Peyer's patch (tissue), 4 donors: ENCODE measurements around the gene CELF2. TPM values are rescaled to one million over a fixed set of nuclear protein-coding genes. Genes with fewer than 3 reads are reported as not detected.

Experiments
- DNase-seq, 3 donors: peaks; one replicate each; pipeline ENCODE4 v3.0.0-alpha.2; 2017 to 2019
- H3K27ac ChIP-seq, 4 donors: fragments of 200-600 bp; sonication (generic); one replicate each; pipeline ENCODE4 v1.5.1; 2016 to 2019
- H3K27me3 ChIP-seq, 2 donors: fragments of 200-600 bp; sonication (generic); one replicate each; pipeline ENCODE4 v1.5.1; 2019
- H3K36me3 ChIP-seq, 3 donors: fragments of 200-600 bp; sonication (generic); one replicate each; pipeline ENCODE4 v1.5.1; 2016 to 2019
- H3K4me1 ChIP-seq, 4 donors: fragments of 200-600 bp; sonication (generic); one replicate each; pipeline ENCODE4 v1.5.1; 2016 to 2019
- H3K4me3 ChIP-seq, 4 donors: fragments of 200-600 bp; sonication (generic); 1 replicate in 3 of 4; 2 replicates in 1 of 4; pipeline ENCODE4 v1.5.1; 2016 to 2019; ENCODE audit warnings: mild to moderate bottlenecking in 1 of 4
- H3K9me3 ChIP-seq, 4 donors: fragments of 200-600 bp; sonication (generic); one replicate each; pipeline ENCODE4 v1.5.1; 2016 to 2019; ENCODE audit warnings: mild to moderate bottlenecking in 1 of 4
- CTCF ChIP-seq, 6 experiments: fragments of 450-650 bp in 4 of 6; fragments of 200-600 bp in 2 of 6; sonication (generic) in 1 of 6; IDR thresholded peaks; one replicate each; pipeline ENCODE4 v1.5.1; 2017 to 2019; ENCODE audit warnings: antibody characterized with exemption in 6 of 6, mild to moderate bottlenecking in 3 of 6, moderate library complexity in 1 of 6
- POLR2A ChIP-seq, 2 donors: fragments of 450-650 bp; IDR thresholded peaks; one replicate each; pipeline ENCODE4 v1.5.1; 2017; ENCODE audit warnings: antibody characterized with exemption in 2 of 2, mild to moderate bottlenecking in 2 of 2, moderate library complexity in 2 of 2
- total RNA-seq, 4 donors: library from RNA; depleted of rRNA; stranded (reverse); fragments of >200 nt; gene quantifications; one replicate each; pipeline ENCODE4 v1.1.0, GENCODE V29; 2016

Gene CELF2
- total RNA-seq, 4 donors from 2014 or later, result 20.5 to 110 (median 40.7) TPM

DNA sequence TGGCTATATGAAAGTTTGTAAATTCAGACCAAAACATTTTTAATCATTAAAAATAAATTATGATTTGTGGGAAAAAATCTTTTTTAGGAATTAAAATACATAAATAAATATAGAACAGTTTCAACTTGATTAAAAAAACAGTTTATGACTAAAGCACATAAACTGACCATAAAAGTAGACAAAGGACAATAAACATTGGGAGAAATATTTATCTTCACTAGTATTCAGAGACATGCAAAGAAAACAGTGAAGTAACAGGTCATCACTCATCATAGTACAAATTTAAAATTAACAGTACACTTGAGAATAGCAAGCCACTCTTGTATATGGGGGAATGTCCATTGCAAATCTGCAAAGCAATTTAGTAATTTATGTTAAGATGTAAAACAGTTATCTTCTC is 28.0 kb upstream of the CELF2 start:
- Histone ChIP-seq H3K36me3 (no peaks in the 10 kb centered on the region), H3K4me3 (no peak overlapping the region), H3K27ac (no peak overlapping the region), H3K4me1 (no peaks in the 10 kb centered on the region), H3K27me3 (no peaks in the 10 kb centered on the region), H3K9me3 (no peaks in the 10 kb centered on the region)
- TF ChIP-seq CTCF (IDR thresholded peaks at IDR 0.05) (no peak), POLR2A (IDR thresholded peaks at IDR 0.05) (no peak)
- DNase-seq, result no peak

GRCh38 chr10:10991144-10991543 is 26.5 kb upstream of the CELF2 start:
- no peak for TF ChIP-seq CTCF (IDR thresholded peaks at IDR 0.05)
- H3K4me1 ChIP-seq, result no peaks in the 10 kb centered on the region
- H3K27ac ChIP-seq, result no peak overlapping the region
- no peak overlapping the region for H3K4me3 ChIP-seq
- no peak for DNase-seq
- no peaks in the 10 kb centered on the region for H3K9me3 ChIP-seq
- H3K27me3 ChIP-seq, result no peaks in the 10 kb centered on the region
- H3K36me3 ChIP-seq, result no peaks in the 10 kb centered on the region

GRCh38 chr10:10992072-10992471 is 25.6 kb upstream of the CELF2 start:
- Histone ChIP-seq H3K4me3 (no peak overlapping the region), H3K4me1 (no peaks in the 10 kb centered on the region), H3K27ac (no peak overlapping the region), H3K9me3 (no peaks in the 10 kb centered on the region), H3K36me3 (no peaks in the 10 kb centered on the region), H3K27me3 (no peaks in the 10 kb centered on the region)
- DNase-seq, result no peak
- TF ChIP-seq CTCF (IDR thresholded peaks at IDR 0.05), result no peak

GRCh38 chr10:10992961-10993714 is 24.5 kb upstream of the CELF2 start:
- TF ChIP-seq POLR2A (IDR thresholded peaks at IDR 0.05), result no peak
- TF ChIP-seq CTCF (IDR thresholded peaks at IDR 0.05), result no peak
- no peak overlapping the region for H3K4me3 ChIP-seq
- H3K4me1 ChIP-seq, result no peaks in the 10 kb centered on the region

DNA sequence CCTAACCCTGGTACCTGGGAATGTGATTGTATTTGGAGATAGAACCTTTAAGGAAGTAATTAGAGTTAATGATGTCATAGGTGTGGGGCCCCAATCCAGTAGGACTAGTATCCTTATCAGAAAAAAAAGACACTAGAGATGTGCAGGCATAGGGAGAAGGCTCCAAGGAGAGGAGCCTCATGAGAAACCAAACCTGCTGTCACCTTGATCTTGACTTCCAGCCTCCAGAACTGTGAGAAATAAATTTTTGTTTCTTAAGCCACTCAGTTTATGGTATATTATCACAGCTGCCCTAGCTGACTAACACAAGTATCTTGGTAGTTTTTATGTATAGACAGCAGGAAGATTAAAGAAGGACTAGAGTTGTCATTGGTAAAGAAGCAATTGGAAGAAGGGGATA is 23.9 kb upstream of the CELF2 start:
- H3K9me3 ChIP-seq, result no peaks in the 10 kb centered on the region
- no peak overlapping the region for H3K4me3 ChIP-seq
- H3K36me3 ChIP-seq, result no peaks in the 10 kb centered on the region
- H3K27ac ChIP-seq, result no peak overlapping the region
- no peaks in the 10 kb centered on the region for H3K4me1 ChIP-seq
- no peak for DNase-seq
- H3K27me3 ChIP-seq, result no peaks in the 10 kb centered on the region
- TF ChIP-seq POLR2A (IDR thresholded peaks at IDR 0.05) (no peak), CTCF (IDR thresholded peaks at IDR 0.05) (no peak)

More at GRCh38 chr10:10992961-10993714, 24.5 kb upstream of the CELF2 start:
- no peaks in the 10 kb centered on the region for H3K27me3 ChIP-seq
- H3K9me3 ChIP-seq, result no peaks in the 10 kb centered on the region
- H3K36me3 ChIP-seq, result no peaks in the 10 kb centered on the region
- DNase-seq, result no peak
- H3K27ac ChIP-seq, result no peak overlapping the region

DNA sequence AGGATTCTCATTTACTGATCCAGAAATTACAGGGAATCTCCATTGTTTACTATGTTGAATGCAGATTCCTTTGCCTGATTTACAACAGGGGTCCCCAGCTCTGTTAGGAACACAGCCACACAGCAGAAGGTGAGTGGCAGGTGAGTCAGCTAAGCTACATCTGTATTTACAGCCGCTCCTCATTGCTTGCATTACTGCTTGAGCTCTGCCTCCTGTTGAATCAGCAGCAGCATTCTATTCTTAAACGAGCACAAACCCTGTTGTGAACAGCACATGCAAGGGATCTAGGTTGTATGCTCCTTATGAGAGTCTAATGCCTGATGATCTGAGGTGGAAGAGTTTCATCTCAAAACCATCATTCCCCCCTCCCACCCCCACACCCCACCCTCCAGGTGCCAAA is 23.3 kb upstream of the CELF2 start:
- DNase-seq, result no peak
- no peaks in the 10 kb centered on the region for H3K36me3 ChIP-seq
- no peak for TF ChIP-seq POLR2A (IDR thresholded peaks at IDR 0.05)

More for the DNA sequence above, 23.3 kb upstream of the CELF2 start:
- Histone ChIP-seq H3K4me1 (no peaks in the 10 kb centered on the region), H3K4me3 (no peak overlapping the region), H3K9me3 (no peaks in the 10 kb centered on the region), H3K27ac (no peak overlapping the region), H3K27me3 (no peaks in the 10 kb centered on the region)
